ENCODE results near the gene MON2.

Gene MON2

DNA sequence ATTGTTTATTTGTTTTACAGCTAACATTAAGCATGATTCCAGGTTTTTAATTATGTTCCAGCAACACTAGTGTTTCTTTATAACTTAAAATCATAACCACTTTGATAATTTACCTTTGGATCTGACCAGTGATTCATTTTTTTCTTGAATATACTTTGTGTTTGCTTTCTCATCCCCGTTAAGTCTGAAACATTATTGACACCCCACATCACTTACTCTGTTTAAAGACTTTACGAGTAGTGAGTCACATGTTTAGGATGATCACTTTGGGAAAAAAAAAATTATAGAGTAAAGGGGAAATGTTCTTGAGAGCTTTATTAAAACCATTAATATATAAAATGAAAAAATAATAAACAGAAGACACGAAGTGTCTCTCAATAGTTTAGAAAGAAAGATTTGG, 132.2 kb downstream of the MON2 start:
- Mint-ChIP-seq H3K4me3 (no peak overlapping the region), H3K4me1 (peaks cover under 1% of the 10 kb centered on the region)
- DNase-seq (ENCODE audit: low spot score in 2 of 2): no peak

DNA sequence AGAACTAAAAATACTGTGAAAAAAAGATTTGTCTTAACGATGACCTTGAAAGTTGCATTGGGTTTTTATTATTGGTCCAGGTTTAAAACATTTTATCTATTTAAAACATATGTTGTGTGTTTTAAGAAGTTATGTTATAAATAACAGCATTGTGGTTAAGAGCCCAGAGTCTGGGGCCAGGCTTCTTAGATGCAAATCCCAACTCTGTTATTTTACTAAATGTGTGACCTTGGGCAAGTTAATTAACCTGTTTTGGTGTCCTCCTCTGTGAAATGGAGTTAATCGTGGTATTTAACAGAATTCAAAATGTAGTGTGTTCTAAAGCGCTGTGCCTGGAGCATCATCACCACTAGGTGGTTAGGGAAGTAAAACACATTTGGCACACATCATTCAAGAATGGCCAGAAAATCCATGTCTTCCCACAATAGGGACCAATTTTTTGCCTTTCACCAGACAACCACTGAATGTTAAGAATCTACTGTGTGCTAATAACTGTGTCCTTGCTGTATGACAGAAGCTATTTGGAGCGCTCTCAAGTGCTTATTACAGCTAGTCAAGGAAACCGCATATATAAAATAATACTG, 133.3 kb downstream of the MON2 start:
- H3K36me3 Mint-ChIP-seq: no peaks in the 10 kb centered on the region
- no peak overlapping the region for H3K27ac Mint-ChIP-seq
- H3K27me3 Mint-ChIP-seq: no peaks in the 10 kb centered on the region
- no peak overlapping the region for H3K4me3 Mint-ChIP-seq
- no peak for ATAC-seq (ENCODE audit: low read depth)
- no peak for DNase-seq (ENCODE audit: low spot score in 2 of 2)
- H3K9me3 Mint-ChIP-seq: no peaks in the 10 kb centered on the region
- H3K4me1 Mint-ChIP-seq: peaks cover 8% of the 10 kb centered on the region

More for the DNA sequence above, 132.2 kb downstream of the MON2 start:
- H3K9me3 Mint-ChIP-seq: no peaks in the 10 kb centered on the region
- no peaks in the 10 kb centered on the region for H3K27me3 Mint-ChIP-seq
- H3K27ac Mint-ChIP-seq: no peak overlapping the region
- no peak for ATAC-seq (ENCODE audit: low read depth)
- no peaks in the 10 kb centered on the region for H3K36me3 Mint-ChIP-seq

- DNase-seq (ENCODE audit: low spot score in 2 of 2): no peak
- H3K4me3 Mint-ChIP-seq: no peak overlapping the region
- H3K27ac Mint-ChIP-seq: peak overlapping the region; percentile 100
- H3K4me1 Mint-ChIP-seq: peaks cover 11% of the 10 kb centered on the region
- H3K9me3 Mint-ChIP-seq: no peaks in the 10 kb centered on the region
- ATAC-seq (ENCODE audit: low read depth): no peak
- H3K27me3 Mint-ChIP-seq: no peaks in the 10 kb centered on the region
- peaks cover 2% of the 10 kb centered on the region for H3K36me3 Mint-ChIP-seq
Measured at GRCh38 chr12:62601765-62602164, 135.1 kb downstream of the MON2 start.

DNA sequence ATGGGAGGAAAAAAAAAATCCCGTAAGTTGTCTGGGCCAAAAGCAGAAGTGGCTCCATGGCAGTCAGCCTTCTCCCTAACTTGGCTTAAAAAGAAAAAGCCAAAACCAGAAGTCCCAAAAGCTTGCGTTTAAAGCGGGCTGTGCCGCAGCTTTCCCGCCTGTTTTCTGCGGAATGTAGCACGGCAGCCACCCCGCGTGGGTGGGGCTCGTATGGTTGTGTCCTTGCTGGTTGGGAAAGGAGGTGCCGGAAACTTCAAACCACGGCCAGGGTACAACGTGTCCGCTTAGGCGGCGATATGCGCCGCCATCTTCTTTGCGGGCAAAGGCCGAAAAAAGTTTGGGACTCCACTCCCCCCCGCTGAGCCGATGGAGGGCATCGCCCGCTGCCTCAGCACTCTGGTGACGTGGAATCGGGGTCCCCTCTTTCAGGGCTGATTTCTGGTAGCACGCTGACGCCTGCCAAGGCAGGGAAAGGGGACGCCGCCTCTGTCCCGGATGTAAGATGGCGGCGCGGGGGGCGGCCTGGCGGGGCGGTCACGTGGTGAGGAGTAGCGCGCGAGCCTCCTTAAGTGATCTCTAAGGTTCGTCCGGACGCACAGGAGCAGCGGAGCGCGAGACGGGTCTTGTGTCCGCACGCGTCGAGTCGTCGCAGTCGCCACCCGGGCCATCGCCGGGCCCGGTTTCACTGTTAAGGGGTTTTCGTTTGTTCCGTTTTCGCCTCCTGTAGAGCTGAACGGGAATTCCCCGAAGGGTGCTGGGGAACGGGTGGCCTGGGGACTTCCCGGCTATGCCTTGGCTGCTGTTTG, 135.8 kb downstream of the MON2 start:
- ATAC-seq (ENCODE audit: low read depth): peak; percentile 71
- H3K4me1 Mint-ChIP-seq: peaks cover 11% of the 10 kb centered on the region

DNA sequence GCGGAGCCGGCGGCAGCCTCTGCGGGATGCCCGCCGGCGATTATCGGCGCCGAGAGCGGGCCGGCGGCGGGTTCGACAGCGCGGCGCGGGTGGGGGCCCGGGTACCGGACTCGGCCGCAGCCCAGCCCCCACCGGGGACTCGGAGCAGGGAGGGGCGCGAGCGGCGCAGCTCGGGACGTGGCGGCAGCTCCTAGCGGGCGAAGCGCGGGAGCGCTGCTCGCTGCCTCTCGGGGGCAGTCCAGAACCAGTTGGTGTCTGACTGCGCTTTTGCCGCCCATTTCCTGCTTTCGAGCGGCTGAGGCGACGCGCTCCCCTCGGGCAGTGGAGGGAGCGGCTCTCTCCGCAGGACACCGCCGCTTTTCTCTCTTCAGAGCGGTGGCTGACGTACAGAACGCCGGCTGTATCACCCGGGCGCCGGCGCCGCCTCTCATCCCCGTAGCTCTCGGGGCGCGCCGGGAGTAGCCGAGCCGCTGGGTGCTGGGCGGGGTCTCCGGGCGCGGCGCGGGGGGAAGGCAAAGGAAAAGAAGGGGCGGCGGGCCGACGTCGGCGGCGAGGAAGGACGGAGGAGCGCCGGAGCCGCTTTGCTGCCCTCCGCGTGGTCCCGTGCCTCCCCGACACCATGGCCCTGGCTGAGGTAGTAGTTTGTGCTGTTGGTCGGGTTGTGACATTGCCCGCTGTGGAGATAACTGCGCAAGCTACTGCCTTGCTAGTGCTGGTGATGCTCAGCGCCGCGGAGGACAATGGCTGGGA, 136.6 kb downstream of the MON2 start:
- Mint-ChIP-seq H3K27ac (peak overlapping the region; percentile 100), H3K4me1 (peaks cover 11% of the 10 kb centered on the region), H3K36me3 (peaks cover 2% of the 10 kb centered on the region), H3K27me3 (no peaks in the 10 kb centered on the region), H3K9me3 (no peaks in the 10 kb centered on the region), H3K4me3 (peak overlapping the region; percentile 89)
- ATAC-seq (ENCODE audit: low read depth) (peak; percentile 53), DNase-seq (ENCODE audit: low spot score in 2 of 2) (peak; percentile 81 to 83)

More for the DNA sequence above, 135.8 kb downstream of the MON2 start:
- DNase-seq (ENCODE audit: low spot score in 2 of 2): peak; percentile 93 to 94
- Mint-ChIP-seq H3K27me3 (no peaks in the 10 kb centered on the region), H3K27ac (peak overlapping the region; percentile 100), H3K36me3 (peaks cover 2% of the 10 kb centered on the region), H3K4me3 (peak overlapping the region; percentile 89), H3K9me3 (no peaks in the 10 kb centered on the region)

DNA sequence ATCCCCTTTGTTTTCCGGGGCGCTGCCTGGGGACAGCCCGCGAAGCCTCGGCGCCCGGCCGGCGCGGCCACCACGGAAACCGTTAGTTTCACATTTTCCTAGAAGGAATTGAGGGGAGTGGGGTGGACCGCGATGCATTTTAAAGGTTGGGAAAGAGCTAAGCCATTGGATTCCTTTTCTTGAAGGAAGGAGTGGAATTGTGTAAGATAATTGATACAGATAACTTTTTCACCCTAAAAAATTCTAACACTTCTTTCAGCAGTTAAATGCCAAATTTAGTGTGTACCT, 137.1 kb downstream of the MON2 start:
- Mint-ChIP-seq H3K27ac (peak overlapping the region; percentile 100), H3K4me3 (peak overlapping the region; percentile 89), H3K27me3 (no peaks in the 10 kb centered on the region), H3K36me3 (peaks cover 2% of the 10 kb centered on the region), H3K9me3 (no peaks in the 10 kb centered on the region), H3K4me1 (peaks cover 11% of the 10 kb centered on the region)
- DNase-seq (ENCODE audit: low spot score in 2 of 2) (no peak), ATAC-seq (ENCODE audit: low read depth) (no peak)

DNA sequence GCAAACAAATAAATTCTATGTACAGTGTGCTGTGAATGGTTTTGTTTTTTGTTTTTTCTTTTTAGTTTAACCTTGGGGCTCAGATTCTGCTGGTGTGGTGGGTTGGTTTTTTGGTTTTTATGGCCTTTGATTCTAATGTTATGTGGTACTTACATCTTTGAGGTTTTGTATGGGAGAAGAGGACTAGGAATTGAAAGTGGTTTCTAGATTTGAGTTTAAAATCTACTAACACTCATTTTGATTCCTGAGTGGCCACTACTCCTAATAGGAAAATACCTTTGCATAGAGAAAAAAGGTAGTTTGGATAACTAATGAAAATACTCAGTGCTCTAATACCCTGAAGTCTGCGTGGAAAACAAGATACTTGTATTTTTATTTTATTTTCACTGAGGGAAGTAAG, 137.7 kb downstream of the MON2 start:
- H3K9me3 Mint-ChIP-seq: no peaks in the 10 kb centered on the region
- peaks cover 11% of the 10 kb centered on the region for H3K4me1 Mint-ChIP-seq
- no peak for ATAC-seq (ENCODE audit: low read depth)
- DNase-seq (ENCODE audit: low spot score in 2 of 2): no peak
- peaks cover 2% of the 10 kb centered on the region for H3K36me3 Mint-ChIP-seq
- H3K27ac Mint-ChIP-seq: peak overlapping the region; percentile 100
- no peaks in the 10 kb centered on the region for H3K27me3 Mint-ChIP-seq
- H3K4me3 Mint-ChIP-seq: peak overlapping the region; percentile 89

DNA sequence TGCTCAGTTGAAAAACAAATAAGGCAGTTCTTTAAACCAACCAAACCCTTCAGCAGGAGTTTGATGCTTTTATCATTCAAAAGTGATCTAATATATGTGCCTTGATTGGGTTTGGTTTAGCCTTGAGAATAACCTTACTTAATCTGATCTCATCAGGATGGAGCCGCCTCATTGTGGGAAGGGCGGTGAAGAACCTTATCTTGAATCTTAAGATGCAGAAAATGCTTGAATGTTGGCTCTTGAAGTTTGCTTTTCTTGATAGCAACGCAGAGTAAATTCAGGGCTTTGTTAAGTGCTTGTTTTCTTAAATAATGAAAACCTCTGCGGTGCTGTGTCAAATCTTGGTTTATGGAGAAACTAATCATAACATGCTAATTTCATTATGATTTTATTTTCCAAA, 138.2 kb downstream of the MON2 start:
- H3K27me3 Mint-ChIP-seq: no peaks in the 10 kb centered on the region
- H3K4me1 Mint-ChIP-seq: peaks cover 11% of the 10 kb centered on the region
- H3K4me3 Mint-ChIP-seq: peak overlapping the region; percentile 24
- DNase-seq (ENCODE audit: low spot score in 2 of 2) (no peak), ATAC-seq (ENCODE audit: low read depth) (no peak)
- peak overlapping the region; percentile 100 for H3K27ac Mint-ChIP-seq
- H3K36me3 Mint-ChIP-seq: peaks cover 2% of the 10 kb centered on the region
- H3K9me3 Mint-ChIP-seq: no peaks in the 10 kb centered on the region

- Mint-ChIP-seq H3K27me3 (no peaks in the 10 kb centered on the region), H3K4me3 (no peak overlapping the region), H3K4me1 (peaks cover 15% of the 10 kb centered on the region), H3K27ac (peak overlapping the region; percentile 50), H3K9me3 (no peaks in the 10 kb centered on the region), H3K36me3 (peaks cover 2% of the 10 kb centered on the region)
- DNase-seq (ENCODE audit: low spot score in 2 of 2) (no peak), ATAC-seq (ENCODE audit: low read depth) (no peak)
Measured at GRCh38 chr12:62605981-62606380, 139.4 kb downstream of the MON2 start.

- H3K27ac Mint-ChIP-seq: peak overlapping the region; percentile 50
- H3K36me3 Mint-ChIP-seq: peaks cover 2% of the 10 kb centered on the region
- ATAC-seq (ENCODE audit: low read depth) (no peak), DNase-seq (ENCODE audit: low spot score in 2 of 2) (no peak)
- no peak overlapping the region for H3K4me3 Mint-ChIP-seq
- no peaks in the 10 kb centered on the region for H3K9me3 Mint-ChIP-seq
- no peaks in the 10 kb centered on the region for H3K27me3 Mint-ChIP-seq
- H3K4me1 Mint-ChIP-seq: peaks cover 15% of the 10 kb centered on the region
Measured at GRCh38 chr12:62606654-62607053, 140.0 kb downstream of the MON2 start.

DNA sequence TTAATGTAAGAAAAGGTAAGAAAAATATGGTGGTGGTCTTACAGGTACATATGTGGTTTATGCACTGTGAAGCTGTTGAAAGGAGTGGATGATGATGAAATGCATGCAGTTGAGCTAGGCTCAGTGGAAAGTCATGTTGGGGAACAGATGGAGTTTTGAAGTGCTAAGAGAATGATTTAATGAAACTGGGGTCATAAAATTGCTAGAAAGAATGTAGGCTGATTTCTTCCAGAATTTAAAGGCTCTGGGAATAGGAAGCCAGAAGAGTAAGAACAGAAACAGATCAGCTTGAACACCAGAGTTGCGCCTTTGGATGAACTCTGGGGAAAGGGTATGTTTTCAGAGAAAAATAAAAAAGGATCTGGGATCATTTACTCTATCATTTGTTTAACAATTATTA, 146.5 kb downstream of the MON2 start:
- Mint-ChIP-seq H3K27me3 (no peaks in the 10 kb centered on the region), H3K27ac (no peak overlapping the region), H3K9me3 (no peaks in the 10 kb centered on the region), H3K4me1 (peaks cover 7% of the 10 kb centered on the region), H3K4me3 (no peak overlapping the region), H3K36me3 (peaks cover 2% of the 10 kb centered on the region)
- ATAC-seq (ENCODE audit: low read depth) (no peak), DNase-seq (ENCODE audit: low spot score in 2 of 2) (no peak)

- peaks cover 8% of the 10 kb centered on the region for H3K4me1 Mint-ChIP-seq
- ATAC-seq (ENCODE audit: low read depth) (no peak), DNase-seq (ENCODE audit: low spot score in 2 of 2) (no peak)
- no peaks in the 10 kb centered on the region for H3K27me3 Mint-ChIP-seq
- no peak overlapping the region for H3K4me3 Mint-ChIP-seq
- H3K27ac Mint-ChIP-seq: no peak overlapping the region
- H3K36me3 Mint-ChIP-seq: peaks cover 2% of the 10 kb centered on the region
- no peaks in the 10 kb centered on the region for H3K9me3 Mint-ChIP-seq
Measured at GRCh38 chr12:62618319-62618718, 151.7 kb downstream of the MON2 start.

DNA sequence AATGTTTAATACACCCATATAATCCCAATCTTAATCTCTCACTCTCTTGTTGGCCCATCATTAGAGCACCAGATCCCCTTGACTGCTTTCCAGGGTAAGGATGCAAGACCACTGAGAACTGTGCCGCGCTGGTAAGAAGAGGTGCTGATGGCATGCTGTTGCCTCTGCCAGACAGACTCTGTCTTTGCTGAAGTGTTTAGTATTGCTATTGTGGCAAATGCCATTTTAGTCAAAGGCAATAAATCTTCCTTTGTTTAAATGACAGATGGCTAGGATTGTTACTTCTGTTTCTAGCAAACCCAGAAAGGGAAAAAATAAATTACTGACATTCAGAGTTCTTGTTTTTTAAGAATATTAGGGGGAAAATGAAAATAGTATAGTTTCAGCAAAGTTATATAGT, 152.3 kb downstream of the MON2 start:
- no peak for ATAC-seq (ENCODE audit: low read depth)
- peaks cover 2% of the 10 kb centered on the region for H3K36me3 Mint-ChIP-seq

GRCh38 chr12:62621101-62621638, 154.5 kb downstream of the MON2 start:
- Mint-ChIP-seq H3K9me3 (no peaks in the 10 kb centered on the region), H3K36me3 (peaks cover 2% of the 10 kb centered on the region), H3K4me3 (no peak overlapping the region), H3K27me3 (peaks cover 2% of the 10 kb centered on the region), H3K4me1 (peaks cover 8% of the 10 kb centered on the region), H3K27ac (no peak overlapping the region)
- ATAC-seq (ENCODE audit: low read depth) (no peak), DNase-seq (ENCODE audit: low spot score in 2 of 2) (no peak)

More for the DNA sequence above, 152.3 kb downstream of the MON2 start:
- Mint-ChIP-seq H3K4me3 (no peak overlapping the region), H3K9me3 (no peaks in the 10 kb centered on the region), H3K4me1 (peaks cover 8% of the 10 kb centered on the region), H3K27me3 (no peaks in the 10 kb centered on the region), H3K27ac (no peak overlapping the region)
- no peak for DNase-seq (ENCODE audit: low spot score in 2 of 2)

Data from memory B cell (primary cell).